NCI-H1436 (cell line): Measurements from ENCODE around the gene TMEM273.

Experiments
- DNase-seq: peaks from one replicate; lab custom pipeline; 2025; lab: John Stamatoyannopoulos, UW

TMEM273 gene

DNA sequence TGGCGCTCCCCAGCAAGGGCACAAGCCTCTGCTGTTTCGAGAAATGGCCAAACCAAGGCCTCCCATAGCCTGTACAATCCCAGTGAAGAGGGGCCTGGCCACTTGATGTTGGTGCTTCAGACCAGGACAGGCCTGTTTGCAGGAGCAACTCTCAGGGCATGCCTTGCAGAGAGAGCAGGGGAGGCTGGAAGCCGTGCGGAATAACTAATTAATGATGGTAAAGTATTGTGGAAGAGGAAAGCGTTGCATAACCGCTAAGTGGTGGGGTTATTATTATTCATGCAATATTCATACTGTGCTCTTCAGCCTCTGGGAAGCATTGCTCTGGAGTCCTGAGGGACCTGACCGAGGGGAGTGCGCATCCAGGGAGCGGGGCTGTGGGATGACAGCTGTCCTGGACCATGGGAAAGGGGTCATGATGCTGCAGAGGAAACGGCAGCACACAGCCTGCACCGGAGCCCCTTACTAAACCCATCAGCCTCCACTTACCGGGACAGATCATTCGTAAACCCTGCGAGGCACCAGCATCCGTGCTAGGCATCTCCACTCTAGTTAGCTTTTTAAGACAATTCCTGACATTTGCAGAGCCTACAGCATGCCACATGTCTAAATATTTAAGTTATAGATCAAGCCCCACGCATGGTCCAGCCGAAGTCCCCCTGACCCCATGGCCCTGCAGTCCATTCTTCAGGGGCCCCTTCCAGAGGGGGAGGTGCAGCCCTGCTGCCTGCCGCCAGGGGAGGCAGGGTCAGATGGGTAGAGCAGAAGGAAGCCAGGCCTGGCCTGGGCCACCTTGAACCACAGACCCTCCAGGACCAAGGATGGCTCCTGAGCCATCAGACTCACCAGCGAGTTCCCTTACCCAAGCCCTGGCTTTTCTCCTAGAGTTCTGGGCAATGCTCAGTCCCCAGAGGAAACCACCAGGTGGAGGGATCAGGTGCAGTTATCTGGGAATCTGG is 11.6 kb downstream of the TMEM273 start:
- DNase-seq, result no peak

- DNase-seq, result no peak
Measured at GRCh38 chr10:49175587-49176309, 12.4 kb downstream of the TMEM273 start.

DNA sequence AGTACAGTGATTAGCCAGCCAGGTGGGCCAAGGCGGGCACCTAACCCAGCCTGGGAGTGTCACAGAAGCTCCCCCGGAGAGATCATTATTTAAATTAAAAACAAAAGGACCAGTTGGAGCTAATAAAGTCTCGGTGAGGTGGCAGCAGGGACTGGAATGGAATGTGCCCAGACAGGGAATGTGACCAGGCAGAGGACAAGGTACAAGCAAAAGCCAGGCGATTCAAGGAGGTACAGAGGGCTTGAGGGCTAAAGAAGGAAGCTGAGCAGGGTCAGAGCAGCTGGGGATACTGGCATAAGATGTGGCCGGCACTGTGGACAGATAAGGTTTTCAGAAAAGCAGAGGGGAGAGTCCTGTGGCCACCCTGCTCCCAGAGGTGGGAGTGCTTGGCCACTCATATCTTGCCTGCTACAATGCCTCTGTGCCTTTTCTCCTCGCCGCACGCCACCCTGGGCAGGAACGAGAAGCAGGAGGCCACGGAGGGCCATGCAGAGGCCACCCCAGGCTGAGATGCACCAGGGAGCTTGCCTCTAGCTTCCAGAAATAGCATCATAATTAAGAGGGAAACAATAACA is 13.2 kb downstream of the TMEM273 start:
- no peak for DNase-seq

DNA sequence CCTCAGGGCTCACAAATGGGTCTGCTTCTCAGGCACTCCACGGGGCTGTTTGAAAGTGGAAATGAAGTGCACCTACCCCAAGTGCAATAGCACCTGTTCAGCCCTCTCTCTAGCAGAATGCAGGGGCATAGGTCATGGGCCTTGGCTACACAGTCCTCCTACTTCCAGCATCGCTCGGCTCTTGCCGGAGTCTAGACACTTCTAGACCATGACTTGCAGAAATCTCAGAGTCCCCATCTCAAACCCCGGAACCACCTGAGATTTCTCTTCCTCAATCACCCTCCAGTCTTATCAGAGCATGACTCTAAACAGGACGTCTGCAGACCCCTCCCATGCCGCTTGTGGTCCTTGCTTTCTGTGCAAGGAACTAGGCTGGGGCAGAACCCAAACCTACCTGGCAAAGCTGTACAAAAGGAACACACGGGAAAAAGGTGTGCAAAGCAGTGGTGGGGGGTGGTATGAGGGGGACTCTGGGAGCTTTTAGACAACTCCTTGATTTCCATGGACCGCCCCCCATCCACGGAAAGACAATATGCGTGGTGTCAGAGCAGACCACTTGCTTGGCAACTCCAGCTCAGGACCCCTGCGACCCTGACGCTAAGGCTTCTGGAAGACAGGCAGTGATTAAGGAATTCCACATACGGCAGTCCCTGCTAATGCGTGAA is 13.8 kb downstream of the TMEM273 start:
- DNase-seq, result no peak

DNA sequence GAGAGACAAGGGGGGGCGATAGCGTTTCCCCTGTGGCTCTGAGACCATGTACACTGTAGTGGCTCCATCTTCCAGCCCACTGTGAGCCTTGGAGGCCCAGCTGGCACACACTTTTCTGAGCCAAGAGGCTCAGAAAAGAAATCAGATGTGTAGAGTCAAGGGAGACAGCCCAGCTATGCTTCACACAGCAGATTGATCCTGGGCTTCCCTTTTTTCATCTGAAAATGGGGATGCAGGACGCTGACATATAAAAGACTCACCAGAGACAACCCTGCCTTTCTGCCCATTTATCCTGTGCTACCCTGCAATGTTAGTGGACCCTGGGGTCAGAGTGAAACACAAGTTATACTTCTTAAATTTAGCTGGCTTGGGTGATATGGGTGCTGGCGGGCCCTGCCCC is 14.3 kb downstream of the TMEM273 start:
- DNase-seq, result no peak

DNA sequence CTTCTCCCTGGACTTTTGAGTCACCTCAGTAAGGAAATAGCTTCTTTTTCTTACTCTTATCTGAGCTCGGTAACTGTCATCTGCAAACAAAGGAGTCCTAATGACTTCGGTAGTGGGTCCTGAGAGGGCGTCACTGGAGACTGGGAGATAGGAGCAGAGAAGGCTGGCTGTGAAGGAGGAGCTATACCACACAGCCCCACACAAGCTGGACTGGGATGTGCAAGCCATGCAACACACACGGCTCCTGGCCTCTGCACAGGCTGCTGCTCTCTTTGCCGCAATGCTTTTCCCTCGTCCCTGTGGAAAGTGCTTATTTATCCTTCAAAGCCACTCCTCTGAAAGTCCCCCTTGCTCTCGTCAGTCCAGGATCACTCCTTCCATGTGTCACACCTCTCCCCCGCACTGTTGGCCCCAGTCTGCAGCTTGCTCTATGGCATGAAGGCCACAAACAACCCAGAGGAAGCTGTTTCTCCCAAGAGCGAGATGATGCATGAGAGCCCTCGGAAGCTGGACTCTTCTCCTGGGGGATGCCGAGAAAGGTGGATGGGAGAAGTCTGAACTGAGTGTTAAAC is 14.9 kb downstream of the TMEM273 start:
- no peak for DNase-seq

GRCh38 chr10:49172777-49173132 is 15.4 kb downstream of the TMEM273 start:
- no peak for DNase-seq

GRCh38 chr10:49172061-49172776 is 16.0 kb downstream of the TMEM273 start:
- DNase-seq, result no peak

DNA sequence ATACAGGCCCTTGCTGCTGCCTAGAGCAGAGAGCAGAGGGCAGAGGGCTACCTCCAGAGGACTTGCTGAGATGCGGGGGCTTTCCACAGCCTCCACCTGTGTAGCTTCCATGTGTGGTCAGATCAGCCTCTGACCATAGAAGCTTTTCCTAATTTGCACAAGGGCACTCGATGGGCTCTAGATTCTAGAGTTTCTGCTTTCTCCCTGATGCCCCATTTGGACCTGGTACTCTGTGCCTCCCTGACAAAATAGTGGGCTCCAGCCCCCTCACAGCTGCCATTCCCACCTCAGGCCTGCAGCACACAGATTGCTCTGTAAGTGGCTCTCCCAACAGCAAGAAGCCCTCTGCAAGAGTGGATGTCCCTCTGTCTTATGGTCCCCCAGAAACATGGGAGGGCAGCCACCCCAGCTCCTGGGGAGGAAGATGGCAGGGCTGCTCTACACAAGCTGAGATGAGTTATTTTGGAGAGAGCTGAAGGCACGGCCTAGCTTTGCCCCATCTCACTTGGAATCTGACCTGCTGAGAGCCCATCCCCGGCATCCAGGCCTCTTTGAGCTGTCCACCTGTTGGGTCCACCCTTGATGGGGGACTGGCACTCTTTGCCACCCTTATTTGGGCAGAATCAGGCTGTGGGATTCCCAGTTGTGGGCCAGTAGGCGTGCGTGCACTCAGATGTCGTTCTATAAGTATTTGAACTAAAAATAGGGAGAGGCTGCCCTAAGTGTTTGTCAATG is 16.7 kb downstream of the TMEM273 start:
- DNase-seq, result no peak

- no peak for DNase-seq
Measured at GRCh38 chr10:49170632-49171325, 17.4 kb downstream of the TMEM273 start.

- DNase-seq, result no peak
Measured at GRCh38 chr10:49169776-49170175, 18.4 kb downstream of the TMEM273 start.

DNA sequence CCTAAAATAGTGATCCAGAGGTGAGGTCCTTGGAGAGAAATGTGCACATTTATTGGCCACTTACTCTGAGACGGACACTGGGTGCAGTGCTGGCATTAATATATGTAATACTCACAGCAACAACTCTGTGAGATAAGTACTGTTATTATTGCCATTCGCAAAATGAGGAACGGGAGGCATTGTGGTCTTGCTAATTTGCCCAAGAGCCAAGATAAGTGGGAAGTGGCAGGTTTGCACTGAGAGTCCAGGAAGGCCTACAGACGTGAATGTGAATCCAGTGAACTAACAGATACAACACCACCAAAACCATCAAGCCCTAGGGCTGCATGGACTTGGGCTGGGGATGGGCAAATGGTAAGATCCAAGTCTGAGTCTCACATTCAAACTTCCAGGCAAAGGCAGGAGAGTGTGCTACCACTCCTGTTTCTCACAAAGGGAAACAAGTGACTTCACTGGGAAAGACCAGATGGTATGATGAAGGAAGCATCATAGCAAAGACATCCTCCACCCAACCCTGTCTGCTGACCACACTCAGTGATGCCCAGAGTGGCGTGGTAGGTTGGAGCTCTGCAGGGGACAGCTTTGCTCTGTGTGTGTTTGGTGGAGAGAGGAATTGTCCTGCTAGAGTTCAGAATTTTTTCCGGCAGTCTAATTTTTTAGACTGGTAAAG is 19.2 kb downstream of the TMEM273 start:
- DNase-seq, result no peak

DNA sequence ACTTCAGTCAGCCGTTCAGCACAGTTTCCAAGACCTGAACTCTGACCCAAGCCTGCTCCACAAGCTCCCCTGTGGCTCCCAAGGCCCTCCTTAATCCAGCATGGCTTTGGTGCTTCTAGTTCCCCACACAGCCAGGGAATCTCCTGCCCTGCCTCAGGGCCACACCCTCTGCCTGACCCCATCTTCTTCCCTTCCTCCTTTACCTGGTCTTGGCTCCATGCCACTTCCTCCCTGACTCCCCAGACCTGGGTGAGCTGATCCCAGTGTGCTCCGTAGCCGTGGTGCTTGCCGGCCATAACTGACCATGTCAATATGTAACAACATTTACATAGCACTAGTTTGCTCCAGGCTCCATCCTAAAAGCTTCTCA is 20.0 kb downstream of the TMEM273 start:
- DNase-seq, result no peak

- DNase-seq, result no peak
Measured at GRCh38 chr10:49167425-49168170, 20.6 kb downstream of the TMEM273 start.

DNA sequence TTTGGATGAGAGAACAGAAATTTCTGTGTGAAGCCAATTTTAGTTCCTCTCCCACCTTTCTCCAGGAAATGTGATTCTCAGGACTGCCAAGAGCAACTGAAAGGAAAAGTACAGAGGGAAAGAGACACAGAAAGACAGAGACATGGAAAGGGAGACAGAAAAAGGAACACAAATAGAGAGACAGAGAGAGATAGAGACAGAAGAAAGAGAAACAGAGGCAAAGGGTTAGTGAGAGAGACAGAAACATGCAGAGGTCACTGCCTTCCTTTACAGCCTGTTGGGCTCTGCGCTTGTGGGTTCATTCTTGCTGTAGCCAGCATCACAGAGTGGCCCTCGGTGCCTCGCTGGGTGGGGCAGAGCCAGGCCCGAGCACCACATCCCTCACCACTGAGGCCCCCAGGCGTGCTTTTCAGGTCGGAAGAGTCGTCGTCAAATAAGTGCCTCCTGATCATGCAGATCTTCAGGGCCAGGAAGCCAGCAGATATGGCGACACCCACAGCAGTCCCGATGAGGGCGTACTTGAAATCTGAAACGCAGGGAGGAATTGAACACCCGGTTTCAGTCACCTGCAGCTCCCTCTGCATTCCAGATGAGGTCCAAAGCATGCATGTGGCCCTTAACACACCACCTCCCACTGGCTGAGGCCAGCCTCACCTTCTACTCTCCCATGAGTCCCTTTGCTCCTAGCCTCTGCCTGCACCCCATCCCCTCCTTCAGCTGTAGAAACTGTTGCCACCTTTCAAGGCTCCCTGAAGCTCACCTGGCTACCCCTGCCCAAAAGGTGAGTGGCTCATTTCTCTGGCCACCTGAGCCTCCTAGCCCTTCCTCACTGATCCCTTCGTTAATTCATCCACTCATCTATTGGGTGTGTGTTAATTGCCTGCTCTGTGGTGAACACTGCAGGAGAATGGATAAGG is 21.4 kb downstream of the TMEM273 start:
- DNase-seq, result no peak

- DNase-seq, result no peak
Measured at GRCh38 chr10:49165821-49166483, 22.2 kb downstream of the TMEM273 start.

GRCh38 chr10:49165259-49165658 is 22.9 kb downstream of the TMEM273 start:
- no peak for DNase-seq
